GM19240 (cell line): ENCODE data around the gene SLC51B.
"Not testable (repeated sequence)": the region's sequence is repeated elsewhere in the genome, so short reads cannot be mapped to it uniquely, and the experiment has no call there.

Experiments used
- DNase-seq: peaks from one replicate; pipeline ENCODE4 v3.0.0; 2011; ENCODE audit warnings: low spot score; ENCODE audit not compliant: insufficient read length

Gene SLC51B

DNA sequence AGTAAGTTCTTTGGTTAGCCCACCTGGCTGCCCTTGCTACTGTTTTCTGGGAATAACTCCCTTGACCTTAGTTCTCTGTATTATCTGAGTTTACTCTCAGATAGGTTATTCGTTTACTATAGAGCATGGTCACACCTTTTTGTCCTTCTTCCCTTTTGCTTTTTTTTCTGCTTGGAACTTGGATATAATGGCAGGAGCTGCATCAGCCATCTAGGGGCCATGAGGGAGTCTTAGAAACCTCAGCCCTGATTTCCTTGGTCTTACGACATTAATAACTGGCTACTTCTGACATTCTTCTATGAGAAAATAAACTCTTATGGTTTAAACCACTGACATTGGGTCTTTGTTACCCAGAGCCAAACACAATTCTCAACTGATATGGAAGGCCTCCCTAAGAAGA, 3.4 kb upstream of the SLC51B start:
- no peak for DNase-seq

DNA sequence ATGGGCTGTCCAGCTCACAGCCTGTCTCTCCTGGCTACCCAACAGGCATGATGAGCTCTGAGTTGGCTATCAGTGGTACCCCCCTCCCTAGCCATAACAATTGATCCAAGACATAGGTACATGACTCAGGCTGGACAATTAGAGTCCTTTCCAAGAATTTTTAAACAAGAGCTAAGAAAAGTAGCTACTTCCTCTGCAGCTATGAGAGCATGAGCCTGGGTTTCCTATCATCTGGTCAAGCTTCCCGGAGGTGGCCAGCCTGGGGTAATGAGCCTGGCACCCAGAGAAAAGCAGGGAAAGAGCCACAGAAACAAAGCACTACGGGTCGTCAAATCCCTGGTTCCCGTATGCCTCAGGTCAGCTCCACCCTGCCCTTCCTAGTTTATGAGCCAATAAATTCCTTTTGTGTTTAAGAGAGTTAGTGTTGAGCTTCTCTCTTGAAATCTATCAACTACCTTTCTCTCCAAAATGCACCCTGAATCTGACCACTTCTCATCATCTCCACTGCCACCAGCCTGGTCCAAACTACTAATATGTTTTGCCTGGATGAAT, 2.3 kb upstream of the SLC51B start:
- no peak for DNase-seq

- DNase-seq: not testable (repeated sequence)
Measured at GRCh38 chr15:65044218-65044617, 969 bp upstream of the SLC51B start.

GRCh38 chr15:65048241-65048640, 3.1 kb downstream of the SLC51B start:
- no peak for DNase-seq

DNA sequence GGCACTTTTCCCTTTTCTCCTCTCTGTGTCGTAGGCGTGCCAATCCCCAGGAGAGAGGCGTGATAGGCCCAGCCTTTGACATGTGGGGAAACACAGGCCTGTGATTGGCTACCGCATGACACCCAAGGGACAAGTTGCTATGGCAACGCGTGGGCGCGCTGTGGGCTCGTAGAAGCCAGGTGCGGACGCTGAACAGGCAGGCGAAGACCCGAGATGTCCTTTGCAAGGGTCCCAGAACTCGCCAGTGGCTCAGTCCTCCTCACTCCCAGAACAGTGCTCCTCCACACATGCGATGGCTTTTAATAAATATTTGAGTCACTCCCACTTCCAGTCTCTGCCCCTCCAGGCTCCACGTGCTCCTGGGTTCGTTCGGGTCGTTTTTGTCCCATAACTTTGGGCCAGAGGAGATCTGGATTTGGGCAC, 4.2 kb downstream of the SLC51B start:
- peak; percentile 98 for DNase-seq

DNA sequence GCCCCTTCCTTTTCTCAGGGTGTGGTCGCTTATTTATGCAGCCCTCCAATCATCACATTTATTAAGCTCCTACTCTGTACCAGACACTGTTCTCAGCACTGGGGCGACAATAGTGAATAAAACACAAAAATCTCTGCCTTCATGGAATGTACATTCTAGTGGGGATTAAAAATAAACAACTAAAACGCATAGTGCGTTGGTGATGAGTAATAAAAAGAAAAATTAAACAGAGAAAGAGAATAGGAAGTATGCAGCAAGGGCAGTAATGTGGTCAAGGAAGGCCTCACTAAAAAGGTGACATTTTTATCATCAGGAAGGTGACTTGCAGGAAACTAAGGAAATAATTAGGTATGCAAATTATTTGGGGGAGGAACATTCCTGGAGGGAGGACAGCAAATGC, 5.1 kb downstream of the SLC51B start:
- DNase-seq: no peak

- no peak for DNase-seq
Measured at GRCh38 chr15:65051266-65051665, 6.1 kb downstream of the SLC51B start.

- DNase-seq: no peak
Measured at GRCh38 chr15:65052956-65053355, 7.8 kb downstream of the SLC51B start.

DNA sequence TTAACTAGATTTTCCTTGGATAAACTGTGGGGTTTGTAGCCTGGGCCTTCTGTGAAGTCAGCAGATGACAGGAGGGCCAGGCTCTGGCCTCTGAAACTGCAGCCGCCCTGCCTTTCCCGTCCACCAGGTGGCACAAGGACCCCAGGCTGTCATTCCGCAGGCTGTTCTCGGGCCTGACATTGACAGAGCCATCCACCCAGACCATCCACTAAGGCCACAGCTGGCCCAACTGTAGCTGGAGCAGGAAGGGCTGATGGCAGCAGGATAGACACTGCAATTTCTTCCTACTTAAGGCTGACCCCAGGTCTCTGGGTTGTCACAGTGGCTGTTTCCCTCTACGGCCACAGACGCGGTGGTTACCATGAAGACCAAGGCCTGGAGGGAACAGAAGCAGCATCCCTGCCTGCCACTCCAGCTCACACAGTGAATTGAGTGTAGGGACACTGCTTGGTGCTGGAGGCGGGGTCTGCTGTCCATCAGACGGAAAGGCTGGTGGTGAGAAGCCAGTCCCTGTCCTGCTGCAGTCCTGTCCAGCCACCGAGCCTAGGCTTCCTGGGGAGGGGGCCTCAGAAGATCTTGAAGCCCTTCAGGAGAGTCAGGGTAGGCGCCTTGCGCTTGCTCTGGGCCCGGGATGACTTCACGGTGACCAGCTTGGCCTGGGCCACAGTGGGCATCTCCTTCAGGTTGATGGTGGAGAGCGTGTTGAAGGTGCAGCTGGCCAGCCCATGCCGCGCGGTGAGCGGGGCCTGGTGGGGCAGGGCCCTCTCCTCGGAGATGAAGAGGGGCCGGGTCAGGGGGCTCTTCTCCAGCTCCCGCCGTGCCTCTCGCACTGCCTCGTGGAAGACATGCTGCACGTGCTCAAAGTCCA, 9.4 kb downstream of the SLC51B start:
- DNase-seq: peak; percentile 76

DNA sequence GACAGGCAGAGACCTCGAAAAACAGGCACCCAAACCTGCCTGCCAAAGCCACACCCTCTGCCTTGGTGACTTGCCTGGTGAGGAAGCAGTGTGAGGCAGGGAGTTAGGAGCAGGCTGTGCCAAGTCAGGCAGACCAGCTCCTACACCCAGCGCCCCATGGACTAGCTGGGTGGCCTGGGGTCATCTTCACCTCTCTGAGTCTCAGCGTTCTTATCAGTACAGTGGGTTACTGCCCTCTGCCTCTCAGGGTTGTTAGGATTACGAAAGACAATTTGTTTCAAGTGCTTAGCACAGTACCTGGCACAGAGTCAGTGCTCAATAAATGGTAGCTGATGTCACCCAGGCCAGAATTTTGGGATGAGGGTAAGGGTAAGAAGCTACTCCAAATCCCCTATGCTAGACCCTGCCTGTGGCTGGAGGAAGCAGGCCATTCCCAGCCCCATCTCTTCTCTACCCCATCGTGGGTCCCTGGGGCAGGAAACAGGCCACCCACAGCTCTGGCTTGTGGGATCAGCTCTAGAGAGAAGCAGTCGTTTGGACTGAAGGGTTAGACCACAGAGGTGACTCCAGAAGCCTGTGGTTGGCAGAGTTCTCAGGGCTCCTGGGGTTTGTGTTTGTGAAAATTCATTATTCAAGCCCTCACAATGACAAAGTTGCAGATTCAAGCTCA, 10.1 kb downstream of the SLC51B start:
- DNase-seq: no peak

GRCh38 chr15:65056106-65056505, 10.9 kb downstream of the SLC51B start:
- DNase-seq: no peak

DNA sequence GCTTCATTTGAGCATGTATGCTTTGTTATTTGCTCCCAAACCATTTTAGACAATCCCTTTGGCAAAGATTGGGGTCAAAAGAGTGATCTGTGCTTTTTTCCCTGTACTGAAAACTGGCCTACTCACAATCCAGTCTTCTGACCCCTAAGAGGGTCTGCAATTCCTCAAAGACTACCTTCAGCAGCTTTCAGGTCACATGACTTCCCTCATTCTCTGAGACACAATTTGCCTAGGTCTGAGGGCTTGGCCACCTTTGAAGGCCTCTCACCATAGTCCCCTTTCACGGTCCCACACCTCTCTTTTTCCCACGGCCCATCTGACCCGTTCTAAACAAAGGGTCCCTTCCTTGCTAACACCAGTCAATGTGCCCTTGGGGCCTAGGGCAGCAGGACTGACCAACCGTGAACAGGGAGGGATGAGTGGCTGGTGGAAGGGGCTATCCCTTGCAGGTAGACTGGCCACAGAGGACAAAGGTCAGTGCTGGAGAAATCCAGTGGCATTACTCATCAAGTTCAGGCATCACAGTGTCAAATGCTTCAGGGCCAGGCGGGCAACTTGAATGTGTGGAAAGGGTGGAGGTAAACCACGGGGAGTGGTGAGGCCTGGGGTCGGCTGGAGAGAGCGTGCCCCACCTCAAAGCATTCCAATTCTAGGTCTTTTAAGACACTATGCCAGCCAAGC, 11.8 kb downstream of the SLC51B start:
- no peak for DNase-seq

- DNase-seq: no peak
Measured at GRCh38 chr15:65057549-65057940, 12.4 kb downstream of the SLC51B start.

DNA sequence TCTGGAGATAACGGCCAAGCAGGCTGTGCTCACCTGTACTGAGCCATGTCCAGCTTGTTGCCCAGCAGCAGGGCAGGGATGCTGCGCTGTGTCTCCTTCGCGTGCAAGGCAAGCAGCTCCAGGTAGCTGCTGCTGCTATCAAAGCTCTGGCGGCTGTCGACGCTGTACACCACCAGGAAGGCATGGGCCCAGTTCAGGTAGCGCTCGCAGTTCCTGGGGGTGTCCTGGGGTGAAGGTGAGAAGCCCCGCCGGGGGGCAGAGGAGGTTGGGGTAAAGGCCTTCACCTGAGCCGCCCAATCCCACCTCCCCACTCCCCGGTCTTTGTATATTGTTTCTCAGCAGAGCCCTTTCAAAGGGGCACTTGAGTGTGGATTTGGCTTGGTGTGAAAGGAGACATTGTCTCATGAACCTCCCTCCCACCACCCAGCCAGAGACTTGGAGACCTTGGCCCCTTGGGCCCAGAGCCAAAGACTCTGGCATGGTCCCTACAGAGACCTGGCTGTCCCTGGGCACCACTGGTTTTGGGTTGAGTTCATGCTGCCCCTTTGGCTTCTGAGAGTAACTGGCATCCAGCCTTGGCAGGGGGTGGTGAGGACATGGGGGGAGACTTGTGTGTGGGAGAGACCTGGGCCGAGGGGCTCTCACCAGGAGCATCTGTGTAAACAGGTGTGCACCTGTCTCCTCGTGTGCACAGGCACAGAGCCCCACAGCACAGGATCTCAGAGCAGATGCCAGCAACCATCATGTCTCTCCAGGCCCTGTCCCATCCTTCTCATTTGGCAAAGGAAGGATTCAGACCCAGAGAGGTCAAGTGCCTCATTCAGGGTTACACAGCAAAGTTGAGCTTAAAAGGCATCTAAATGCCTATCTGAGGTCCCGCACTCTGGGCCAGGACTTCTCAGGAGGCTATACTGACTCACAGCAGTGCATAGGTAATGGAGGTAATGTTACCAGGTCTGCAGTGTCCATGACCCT, 13.5 kb downstream of the SLC51B start:
- no peak for DNase-seq

- no peak for DNase-seq
Measured at GRCh38 chr15:65059369-65059750, 14.2 kb downstream of the SLC51B start.

DNA sequence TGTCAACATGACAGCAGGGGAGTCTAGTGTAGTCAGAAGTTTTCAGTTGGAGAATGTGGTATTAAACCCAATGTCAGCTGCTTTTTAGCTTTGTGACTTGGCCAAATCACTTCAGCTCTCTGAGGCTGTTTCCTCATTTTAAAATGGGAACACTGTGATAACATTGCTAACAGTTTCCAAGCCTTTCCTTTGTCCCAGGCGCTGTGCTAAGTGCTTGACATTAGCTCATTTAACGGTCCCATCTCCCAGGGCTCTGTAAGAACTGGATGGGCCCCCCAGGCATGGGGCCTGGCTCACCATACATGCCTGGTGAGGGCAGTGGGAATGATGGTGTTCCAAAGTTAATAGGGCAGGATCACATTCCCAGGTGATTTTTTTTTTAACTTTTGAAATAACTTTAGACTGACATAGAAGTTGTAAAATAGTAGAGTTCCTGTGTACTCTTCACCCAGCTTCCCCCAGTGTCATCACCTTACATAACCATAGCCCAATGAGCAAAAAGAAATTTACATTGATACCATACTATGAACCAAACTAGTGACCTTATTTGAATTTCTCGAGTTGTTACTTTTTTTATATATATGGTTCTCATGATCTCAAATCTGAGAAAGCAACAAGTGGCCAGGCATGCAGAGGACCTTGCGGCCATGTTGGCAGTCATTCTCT, 14.9 kb downstream of the SLC51B start:
- no peak for DNase-seq

DNA sequence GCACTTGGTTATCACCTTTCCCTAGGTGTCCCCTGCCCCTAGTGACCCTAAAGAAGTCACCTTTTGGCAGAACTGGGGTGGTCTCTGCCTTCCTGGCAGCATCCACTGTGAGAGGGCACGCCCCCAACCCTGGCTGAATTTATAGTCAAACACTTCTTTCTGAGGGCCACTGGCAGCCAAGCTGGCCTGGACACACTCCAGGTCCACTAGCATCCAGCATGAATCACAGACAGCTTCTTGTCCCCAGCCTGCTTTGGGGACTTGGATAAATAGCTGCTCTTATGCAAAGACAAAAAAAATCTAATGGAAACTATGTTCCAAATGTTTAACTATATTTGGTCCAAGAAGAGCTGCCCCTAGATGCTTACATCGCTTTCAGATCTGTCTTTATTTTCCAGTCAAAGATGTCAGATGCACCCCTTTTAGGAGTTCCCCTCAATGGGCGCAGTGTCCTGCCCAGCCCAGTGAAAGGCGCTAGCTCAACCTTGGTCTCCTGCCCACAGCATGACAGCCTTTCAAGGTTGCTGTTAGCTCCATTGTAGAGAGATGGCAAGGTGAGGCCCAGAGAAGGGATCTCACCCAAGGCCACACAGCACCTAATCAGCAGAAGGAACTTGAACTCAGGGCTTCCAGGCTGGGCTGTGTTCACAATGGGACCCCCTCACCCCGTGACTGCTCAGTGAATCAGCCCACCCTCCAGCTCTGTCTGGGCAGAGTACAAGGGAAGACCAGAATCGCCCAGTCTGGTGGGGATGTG, 15.6 kb downstream of the SLC51B start:
- DNase-seq: no peak

GRCh38 chr15:65062061-65062460, 16.9 kb downstream of the SLC51B start:
- no peak for DNase-seq

DNA sequence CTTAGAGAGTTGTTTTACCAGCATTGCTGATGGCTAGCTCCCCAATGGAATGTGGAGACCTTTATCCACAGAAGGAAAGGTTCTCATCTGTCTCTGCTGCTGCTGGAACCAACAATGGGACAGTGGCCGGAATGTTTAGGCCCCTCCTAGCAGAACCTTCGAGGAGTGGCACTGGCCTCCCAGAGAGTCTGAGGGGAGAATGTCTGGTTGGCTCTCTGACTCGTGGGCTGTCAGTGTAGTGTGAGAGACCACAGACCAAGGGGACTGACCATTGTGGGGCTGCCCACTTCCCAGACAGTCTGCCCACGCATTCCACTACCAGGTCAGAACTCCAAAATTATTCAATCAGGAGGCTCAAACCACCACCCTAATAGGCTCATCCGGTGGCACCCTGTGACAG, 17.5 kb downstream of the SLC51B start:
- no peak for DNase-seq
